ENCODE results near the gene VPS13D.
"Not testable (repeated sequence)": the region's sequence is repeated elsewhere in the genome, so short reads cannot be mapped to it uniquely, and the experiment has no call there.

Gene VPS13D

DNA sequence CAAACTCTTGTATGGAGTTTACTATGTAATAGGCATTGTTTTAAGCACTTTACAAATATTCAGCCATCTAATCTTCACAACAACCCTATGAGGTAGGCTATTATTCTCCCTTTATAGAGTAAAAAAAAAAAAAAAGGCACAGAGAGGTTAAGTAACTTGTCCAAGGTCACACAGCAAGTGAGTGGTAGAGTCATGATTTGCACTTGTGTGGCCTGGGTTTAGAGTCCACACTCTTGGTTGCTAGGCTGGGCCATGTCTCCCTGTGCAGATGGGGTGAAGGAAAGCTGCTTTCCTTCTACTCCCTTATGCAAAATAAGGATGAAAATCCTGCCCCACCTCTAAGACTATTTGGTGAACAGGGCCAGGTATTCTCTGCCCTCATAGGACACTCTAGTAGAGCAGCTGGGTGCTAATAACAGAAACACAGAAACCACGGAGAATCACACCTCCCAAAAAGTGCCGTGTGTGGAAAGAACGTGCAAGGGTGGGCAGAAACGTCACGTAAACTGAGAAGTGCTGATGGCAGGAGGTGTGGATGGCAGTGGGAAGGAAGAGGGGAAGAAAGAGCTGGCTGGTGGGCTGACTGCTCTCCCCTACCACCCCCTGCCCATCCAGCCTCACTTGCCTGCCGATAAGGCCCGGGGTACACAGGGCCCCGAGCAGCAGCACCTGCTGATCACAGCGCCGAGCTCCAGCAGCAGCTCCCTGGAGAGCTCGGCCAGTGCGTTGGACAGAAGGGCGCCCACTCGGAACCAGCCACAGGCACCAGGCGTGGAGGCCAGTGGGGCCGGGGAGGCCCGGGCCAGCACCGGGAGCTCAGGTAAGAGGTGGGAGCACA is 28.3 kb upstream of the VPS13D start:
- DNase-seq: no peak

GRCh38 chr1:12202190-12202497 is 27.7 kb upstream of the VPS13D start:
- DNase-seq: no peak

DNA sequence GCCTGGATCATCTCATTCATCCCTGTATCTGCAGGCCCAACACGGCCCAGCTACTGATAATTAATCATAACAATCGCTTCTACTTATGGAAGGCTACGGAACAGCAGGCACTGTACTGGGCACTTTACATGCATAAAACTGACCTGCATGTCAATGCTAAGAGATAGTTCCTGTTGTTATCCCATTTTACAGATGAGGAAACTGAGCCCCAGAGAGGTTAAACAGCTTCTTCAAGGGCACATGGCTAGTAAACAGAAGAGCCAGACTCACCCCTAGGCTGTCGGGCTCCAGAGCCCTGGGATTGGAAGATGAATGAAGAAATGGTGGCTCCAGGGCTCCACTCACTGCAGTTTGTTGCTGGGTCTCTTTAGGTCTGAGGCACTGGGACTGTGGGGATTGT is 27.3 kb upstream of the VPS13D start:
- DNase-seq: no peak

GRCh38 chr1:12203216-12204007 is 26.4 kb upstream of the VPS13D start:
- DNase-seq: no peak

DNA sequence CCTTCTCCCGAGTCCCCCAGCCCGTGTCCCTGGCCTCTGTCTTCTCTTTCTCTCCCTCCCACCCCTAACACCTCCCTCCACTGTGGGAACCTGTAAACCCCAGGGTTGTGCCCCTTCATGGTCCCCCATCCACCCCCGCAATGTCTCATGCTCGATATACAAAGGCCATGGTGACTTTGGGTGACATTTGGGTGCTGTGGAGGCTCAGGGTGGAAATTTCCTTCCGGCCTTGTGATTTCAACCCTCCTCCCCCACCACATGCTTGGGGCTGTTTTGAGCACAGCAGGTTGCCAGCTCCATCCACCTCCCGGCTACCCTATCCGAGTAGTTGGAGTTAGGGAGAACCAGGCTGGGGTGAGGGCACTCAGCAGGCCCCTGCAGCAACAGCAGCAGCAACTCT is 25.7 kb upstream of the VPS13D start:
- DNase-seq: no peak

- no peak for DNase-seq
Measured at GRCh38 chr1:12204754-12205658, 24.8 kb upstream of the VPS13D start.

- no peak for DNase-seq
Measured at GRCh38 chr1:12206238-12206637, 23.6 kb upstream of the VPS13D start.

DNA sequence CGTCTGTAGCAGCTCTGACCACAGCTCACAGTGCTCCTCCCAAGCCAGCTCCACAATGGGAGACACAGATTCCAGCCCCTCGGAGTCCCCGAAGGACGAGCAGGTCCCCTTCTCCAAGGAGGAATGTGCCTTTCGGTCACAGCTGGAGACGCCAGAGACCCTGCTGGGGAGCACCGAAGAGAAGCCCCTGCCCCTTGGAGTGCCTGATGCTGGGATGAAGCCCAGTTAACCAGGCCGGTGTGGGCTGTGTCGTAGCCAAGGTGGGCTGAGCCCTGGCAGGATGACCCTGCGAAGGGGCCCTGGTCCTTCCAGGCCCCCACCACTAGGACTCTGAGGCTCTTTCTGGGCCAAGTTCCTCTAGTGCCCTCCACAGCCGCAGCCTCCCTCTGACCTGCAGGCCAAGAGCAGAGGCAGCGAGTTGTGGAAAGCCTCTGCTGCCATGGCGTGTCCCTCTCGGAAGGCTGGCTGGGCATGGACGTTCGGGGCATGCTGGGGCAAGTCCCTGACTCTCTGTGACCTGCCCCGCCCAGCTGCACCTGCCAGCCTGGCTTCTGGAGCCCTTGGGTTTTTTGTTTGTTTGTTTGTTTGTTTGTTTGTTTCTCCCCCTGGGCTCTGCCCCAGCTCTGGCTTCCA is 22.9 kb upstream of the VPS13D start:
- no peak for DNase-seq

GRCh38 chr1:12208271-12208670 is 21.6 kb upstream of the VPS13D start:
- no peak for DNase-seq

DNA sequence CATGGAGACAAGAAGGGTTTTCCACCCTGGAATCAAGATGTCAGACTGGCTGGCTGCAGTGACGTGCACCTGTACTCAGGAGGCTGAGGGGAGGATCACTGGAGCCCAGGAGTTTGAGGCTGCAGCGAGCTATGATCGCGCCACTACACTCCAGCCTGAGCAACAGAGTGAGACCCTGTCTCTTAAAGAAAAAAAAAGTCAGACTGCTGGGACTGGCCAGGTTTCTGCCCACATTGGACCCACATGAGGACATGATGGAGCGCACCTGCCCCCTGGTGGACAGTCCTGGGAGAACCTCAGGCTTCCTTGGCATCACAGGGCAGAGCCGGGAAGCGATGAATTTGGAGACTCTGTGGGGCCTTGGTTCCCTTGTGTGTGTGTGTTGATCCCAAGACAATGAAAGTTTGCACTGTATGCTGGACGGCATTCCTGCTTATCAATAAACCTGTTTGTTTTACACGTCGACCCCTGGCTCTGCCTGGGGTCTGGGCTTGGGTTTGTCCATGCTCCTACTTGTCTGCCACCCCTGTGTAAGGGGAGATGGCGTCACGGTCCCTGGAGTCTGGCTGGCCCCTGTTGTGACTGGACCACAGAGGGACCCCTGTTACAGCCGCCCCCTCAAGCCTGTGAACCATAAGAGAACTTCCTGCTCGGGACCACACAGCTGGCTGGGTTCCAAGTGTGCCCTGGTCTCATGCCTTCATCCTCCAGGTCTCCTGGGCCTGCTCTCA is 20.9 kb upstream of the VPS13D start:
- DNase-seq: peak; percentile 50

DNA sequence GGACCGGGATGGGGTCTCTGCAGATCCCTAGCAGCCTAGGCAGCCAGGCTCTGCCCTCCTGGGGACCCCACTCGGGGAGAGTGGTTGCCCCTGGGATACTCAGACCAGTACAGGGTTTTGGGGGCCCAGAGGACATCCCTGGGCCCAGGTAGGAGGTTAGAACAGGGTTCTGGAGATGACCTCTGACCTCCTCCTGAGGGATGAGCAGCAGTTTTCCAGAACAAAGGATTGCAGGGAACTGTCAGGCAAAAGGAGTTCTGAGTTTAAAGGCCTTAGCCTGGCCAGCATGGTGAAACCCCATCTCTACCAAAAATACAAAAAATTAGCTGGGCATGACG is 20.4 kb upstream of the VPS13D start:
- DNase-seq: no peak

GRCh38 chr1:12215118-12215961 is 14.5 kb upstream of the VPS13D start:
- no peak for DNase-seq

- DNase-seq: no peak
Measured at GRCh38 chr1:12219800-12220199, 10.0 kb upstream of the VPS13D start.

GRCh38 chr1:12220890-12221289 is 8.9 kb upstream of the VPS13D start:
- DNase-seq: no peak

- not testable (repeated sequence) for DNase-seq
Measured at GRCh38 chr1:12222700-12223099, 7.1 kb upstream of the VPS13D start.

DNA sequence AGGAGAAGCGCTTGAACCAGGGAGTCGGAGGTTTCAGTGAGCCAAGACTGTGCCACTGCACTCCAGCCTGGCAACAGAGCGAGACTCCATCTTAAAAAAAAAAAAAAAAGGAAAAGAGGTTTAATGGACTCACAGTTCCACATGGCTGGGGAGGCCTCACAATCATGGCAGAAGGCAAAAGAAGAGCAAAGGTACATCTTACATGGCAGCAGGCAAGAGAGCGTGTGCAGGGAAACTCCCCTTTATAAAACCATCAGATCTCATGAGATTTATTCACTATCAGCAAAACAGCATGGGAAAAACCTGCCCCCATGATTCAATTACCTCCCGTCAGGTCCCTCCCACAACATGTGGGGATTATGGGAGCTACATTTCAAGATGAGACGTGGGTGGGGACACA is 5.7 kb upstream of the VPS13D start:
- DNase-seq: not testable (repeated sequence)

DNA sequence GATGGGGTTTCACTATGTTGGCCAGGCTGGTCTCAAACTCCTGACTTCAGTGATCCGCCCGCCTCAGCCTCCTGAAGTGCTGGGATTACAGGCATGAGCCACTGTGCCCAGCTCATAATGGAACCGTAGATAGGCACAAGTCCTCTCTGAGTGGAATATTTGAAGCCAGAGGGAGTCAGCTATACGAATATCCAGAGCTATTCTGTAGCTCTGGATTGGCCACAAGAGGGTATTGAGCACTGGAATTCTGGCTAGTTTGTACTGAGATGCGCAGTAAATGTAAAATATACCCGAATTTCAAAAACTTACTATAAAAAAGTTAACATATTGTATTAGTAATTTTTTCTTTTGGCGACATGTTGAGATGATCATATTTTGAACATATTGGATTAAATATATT is 851 bp upstream of the VPS13D start:
- DNase-seq: no peak

DNA sequence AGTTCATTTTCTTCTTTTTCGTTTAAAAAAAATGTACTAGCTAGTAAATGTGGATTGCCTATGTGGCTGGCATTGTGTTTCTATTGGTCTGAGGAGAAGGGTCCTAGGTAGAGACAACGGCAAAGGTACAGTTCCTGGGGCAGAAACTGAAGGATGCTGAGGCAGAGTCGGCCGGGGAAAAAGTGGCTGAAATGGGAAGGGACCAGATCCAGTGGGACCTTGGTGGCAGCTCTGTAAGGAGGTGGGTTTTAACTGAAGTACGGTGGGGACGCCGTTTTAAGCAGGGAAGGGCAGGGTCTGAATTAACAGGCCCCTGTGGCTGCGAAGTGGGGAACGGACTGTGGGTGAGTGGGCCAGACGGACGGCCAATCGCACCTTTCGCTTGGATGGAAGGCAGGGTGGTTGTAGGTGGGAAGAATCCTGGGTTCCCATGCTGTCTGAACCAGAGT is 420 bp upstream of the VPS13D start:
- no peak for DNase-seq

GRCh38 chr1:12230549-12231275 is 882 bp downstream of the VPS13D start:
- DNase-seq: no peak

DNA sequence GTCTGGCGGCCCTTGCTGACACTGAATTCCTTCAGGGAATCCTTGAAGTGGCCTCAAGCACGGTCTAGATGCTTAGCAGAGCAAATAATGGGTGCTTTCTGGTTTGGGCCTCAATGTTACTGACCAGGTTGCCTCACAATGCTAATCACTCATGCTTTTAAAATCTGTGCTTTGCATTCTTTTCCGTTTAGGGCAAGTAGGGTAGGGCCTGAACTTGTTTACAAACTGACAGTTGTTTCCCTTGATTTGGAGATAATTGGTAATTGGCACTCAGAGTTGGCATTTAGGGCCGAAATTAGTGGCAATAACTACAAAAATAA is 1.4 kb downstream of the VPS13D start:
- DNase-seq: no peak

DNA sequence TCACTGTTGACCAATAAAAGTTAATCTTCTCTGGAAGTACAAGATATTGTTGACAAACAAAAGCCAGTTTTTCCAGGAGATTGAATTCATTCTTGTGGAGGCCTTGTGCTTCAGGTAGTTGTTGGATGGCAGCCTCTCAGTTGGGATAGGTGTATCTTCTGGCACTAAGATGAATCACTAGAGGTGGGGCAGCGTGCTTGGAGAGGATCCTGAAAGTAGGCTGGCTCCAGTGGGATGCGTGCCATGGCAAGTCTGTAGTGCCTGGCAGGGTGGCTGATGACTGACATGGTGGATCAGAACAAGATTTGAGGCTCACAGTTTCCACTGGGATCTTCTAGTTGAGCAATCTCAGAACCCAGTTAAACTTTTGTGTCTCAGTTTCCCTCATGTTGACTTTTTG is 2.4 kb downstream of the VPS13D start:
- DNase-seq: no peak

Measured in NK-92 treated with Interleukin-12 subunit alpha and Interleukin-12 subunit beta, amount 100 ng/mL, for 24 hours (cell line).